Hippocampal formation (tissue), 2 donors: ENCODE measurements around the gene LYST.
"Not testable (repeated sequence)": the region's sequence is repeated elsewhere in the genome, so short reads cannot be mapped to it uniquely, and the experiment has no call there.

Experiments
- DNase-seq, 2 donors: peaks; one replicate each; lab custom pipeline; 2025; lab: John Stamatoyannopoulos, UW

The LYST gene, protein sequence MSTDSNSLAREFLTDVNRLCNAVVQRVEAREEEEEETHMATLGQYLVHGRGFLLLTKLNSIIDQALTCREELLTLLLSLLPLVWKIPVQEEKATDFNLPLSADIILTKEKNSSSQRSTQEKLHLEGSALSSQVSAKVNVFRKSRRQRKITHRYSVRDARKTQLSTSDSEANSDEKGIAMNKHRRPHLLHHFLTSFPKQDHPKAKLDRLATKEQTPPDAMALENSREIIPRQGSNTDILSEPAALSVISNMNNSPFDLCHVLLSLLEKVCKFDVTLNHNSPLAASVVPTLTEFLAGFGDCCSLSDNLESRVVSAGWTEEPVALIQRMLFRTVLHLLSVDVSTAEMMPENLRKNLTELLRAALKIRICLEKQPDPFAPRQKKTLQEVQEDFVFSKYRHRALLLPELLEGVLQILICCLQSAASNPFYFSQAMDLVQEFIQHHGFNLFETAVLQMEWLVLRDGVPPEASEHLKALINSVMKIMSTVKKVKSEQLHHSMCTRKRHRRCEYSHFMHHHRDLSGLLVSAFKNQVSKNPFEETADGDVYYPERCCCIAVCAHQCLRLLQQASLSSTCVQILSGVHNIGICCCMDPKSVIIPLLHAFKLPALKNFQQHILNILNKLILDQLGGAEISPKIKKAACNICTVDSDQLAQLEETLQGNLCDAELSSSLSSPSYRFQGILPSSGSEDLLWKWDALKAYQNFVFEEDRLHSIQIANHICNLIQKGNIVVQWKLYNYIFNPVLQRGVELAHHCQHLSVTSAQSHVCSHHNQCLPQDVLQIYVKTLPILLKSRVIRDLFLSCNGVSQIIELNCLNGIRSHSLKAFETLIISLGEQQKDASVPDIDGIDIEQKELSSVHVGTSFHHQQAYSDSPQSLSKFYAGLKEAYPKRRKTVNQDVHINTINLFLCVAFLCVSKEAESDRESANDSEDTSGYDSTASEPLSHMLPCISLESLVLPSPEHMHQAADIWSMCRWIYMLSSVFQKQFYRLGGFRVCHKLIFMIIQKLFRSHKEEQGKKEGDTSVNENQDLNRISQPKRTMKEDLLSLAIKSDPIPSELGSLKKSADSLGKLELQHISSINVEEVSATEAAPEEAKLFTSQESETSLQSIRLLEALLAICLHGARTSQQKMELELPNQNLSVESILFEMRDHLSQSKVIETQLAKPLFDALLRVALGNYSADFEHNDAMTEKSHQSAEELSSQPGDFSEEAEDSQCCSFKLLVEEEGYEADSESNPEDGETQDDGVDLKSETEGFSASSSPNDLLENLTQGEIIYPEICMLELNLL (N-terminal part only)

GRCh38 chr1:235866205-235866912 is at the start of gene LYST:
TSS of gene LYST (minus strand) at chr1:235866906. CDS start at chr1:235830417, 36,489 bp downstream.
- peak in 1 of 2 donors; percentile 34 for DNase-seq

GRCh38 chr1:235915489-235915888 is 48.8 kb upstream of the LYST start:
- DNase-seq, result not testable (repeated sequence)

DNA sequence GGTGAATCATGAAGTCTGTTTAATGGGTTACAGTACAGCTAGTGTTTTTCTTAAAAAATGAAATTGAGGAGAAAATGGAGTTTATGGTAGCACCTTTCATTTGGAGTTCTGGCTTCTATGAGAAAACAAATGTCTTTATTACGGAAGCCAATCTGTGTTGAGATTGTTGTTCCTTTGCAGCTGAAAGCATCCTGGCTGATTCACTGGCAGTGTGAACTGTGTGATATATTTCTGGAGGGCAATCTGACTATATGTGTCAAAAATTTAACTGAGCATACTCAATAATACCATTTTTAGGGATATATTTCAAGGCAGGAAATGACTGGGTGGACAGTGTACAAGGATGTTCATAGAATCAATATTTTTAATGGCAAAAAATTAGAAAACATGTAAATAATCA is 46.6 kb upstream of the LYST start:
- no peak for DNase-seq

GRCh38 chr1:235911876-235912275 is 45.2 kb upstream of the LYST start:
- DNase-seq, result no peak

GRCh38 chr1:235911300-235911662 is 44.6 kb upstream of the LYST start:
- no peak for DNase-seq

GRCh38 chr1:235910357-235911299 is 43.9 kb upstream of the LYST start:
- DNase-seq, result no peak

DNA sequence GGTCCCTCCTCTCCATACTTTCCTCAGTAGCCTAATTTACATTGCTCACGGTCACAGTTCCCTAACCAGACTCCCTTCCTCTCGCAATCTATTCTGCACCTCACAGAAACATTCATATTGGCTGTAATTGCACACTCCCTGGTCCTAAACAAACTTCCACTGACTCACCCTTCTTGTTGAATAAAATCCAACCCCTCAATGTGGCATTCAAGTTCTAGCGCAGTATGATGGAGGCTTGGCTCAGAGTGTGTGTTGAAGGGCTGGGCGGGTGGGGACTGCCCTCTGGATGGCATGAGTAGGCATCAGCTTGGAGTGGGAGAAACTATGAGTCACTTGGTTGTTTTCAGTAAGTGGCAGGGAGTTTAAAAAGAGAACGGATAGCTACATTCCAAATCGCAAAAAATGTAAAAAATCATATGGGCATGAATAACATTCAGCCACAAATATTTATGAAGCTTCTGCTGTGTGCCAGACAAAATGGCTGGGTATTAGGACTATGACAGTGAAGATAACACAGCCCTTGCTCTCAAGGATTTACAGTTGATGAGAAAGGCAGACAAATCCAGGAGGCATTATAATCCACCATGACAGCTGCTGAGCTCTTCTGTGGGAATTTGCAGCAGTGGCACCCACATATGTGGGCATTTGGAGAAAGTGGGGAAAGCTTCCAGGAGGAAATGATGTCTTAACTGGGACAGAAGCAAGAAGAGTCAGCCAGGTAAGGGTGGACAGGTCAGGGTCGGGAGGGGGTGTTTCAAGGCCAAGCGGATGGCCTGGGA is 42.2 kb upstream of the LYST start:
- DNase-seq, result no peak

- DNase-seq, result no peak
These were observed 41.2 kb upstream of the LYST start for GRCh38 chr1:235907897-235908240.

GRCh38 chr1:235907187-235907896 is 40.6 kb upstream of the LYST start:
- DNase-seq, result no peak

GRCh38 chr1:235906436-235906835 is 39.7 kb upstream of the LYST start:
- no peak for DNase-seq

DNA sequence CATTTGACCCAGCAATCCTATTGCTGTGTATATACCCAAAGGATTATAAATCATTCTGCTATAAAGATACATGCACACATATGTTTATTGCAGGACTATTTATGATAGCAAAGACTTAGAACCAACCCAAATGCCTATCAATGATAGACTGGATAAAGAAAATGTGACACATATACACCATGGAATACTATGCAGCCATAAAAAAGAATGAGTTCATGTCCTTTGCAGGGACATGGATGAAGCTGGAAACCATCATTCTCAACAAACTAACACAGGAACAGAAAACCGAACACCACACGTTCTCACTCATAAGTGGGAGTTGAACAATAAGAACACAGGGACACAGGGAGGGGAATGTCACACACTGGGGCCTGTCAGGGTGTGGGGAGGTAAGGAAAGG is 37.1 kb upstream of the LYST start:
- DNase-seq, result not testable (repeated sequence)

DNA sequence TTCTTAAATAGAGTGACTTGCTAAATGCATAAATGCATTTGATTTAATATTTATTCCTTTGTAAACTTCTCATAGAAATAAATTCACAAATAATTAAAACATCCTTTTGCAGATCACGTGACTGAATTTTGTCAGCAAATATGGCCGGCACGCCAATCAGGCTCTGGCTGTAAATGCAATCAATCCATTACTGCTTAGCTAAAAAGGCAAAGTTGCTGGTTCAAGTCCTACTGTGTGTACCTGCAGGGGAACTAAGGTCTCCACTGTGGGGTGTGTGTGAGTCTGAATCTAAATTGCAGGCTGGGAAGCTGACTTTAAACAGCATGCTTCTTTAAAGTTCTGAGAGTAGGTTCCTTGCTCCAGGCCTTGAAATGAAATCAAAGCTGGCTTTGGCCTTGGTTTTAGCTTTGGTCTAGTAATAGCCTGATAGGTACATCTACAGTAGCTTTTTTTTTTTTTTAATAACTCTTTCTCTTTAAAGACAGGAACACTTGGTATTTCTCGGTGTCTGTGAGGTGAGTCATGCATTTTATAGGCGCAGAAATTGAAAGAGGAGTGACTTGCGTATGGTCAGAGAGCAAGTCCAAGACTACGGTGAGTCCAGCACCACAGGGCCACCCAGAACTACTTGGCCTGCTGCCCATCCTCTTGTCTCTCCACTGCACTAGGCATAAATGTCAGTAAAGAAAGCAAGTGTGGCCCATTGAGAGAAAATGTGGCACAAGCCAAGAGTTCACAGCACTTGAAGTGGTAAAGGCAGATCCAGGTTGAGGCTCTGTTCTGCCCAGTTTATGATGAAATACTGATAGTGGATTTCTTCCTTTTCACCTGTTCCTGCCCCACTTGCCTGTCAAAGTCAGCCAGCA is 36.2 kb upstream of the LYST start:
- no peak for DNase-seq

DNA sequence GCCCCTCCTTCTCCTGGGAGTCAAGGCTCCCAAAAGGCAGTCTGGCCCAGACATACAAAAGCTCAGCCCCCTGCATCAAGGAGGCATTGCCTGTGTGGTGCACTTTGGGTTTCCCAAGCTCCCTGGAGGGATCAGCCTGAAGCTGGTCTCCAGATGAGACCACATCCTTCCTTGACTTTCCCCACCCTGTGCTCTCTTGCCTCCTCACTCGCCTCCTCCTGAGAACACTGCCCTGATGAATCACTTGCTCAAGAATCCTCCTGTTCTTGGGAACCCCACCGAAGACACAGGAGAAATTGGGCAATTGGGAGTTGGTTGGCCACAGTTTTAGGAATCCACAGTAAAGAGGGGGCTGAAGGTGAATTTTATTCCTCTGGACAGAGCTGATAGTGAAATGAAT is 34.8 kb upstream of the LYST start:
- no peak for DNase-seq

DNA sequence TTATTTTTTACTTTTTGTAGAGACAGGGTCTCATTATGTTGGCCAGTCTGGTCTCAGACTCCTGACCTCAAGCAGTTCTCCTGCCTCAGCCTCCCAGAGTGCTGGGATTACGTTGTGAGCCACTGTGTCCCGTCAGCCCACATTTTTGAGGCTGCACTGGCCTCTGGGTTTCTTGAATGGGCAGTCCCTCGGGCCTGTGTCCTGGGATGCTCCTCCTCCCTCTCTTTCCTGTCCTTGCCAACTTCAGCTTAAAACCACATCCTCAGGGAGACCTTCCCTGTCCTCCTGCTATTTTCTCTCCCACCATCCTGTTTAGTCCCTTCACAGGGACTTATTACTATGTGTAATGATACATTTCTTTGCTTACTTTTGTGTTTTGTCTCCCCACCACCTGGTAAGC is 31.4 kb upstream of the LYST start:
- DNase-seq, result no peak

- no peak for DNase-seq
These were observed 27.1 kb upstream of the LYST start for GRCh38 chr1:235893840-235894239.

DNA sequence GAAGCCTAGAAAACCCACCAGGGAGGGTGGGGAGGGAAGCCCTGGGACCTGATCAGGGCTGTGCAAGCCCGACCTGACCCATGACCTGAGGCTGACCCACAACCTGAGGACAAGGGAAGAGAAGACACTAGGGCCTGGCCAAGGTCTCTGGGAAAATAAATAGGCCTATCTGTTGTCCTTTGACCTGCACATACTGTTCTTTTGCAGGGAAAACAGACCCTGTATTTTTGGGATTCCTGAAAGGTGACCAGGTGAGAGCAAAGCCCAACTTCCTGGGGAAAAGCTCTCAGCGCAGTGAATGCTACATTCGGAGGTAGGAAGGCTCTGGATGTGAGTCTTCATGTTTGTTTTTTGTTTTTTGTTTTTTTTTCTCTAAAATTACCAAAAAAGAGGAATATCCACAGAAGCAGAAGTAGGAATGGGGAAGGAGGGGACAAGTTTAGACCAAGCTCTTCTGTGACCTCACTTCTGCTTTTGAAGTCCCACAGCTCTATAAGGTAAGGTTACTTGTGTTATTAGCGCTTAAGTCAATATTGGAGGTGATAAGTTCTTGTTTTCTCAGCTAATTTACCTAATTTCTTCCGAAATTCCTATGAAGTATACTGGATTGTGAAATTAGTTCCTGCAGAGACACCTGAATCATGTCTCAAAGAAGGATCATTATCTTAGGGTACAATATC is 26.2 kb upstream of the LYST start:
- no peak for DNase-seq

GRCh38 chr1:235892202-235892601 is 25.5 kb upstream of the LYST start:
- no peak for DNase-seq
